Neutrophil (primary cell): ENCODE data around the gene ERG.
A peak's percentile ranks its signal among the peaks of the same experiment; 100 is the strongest.

Experiments used
- H3K27ac ChIP-seq: fragments of 200-600 bp; sonication (generic); 2 replicates; pipeline ENCODE4 v1.5.1; 2016; ENCODE audit warnings: mild to moderate bottlenecking, moderate library complexity
- H3K27me3 ChIP-seq: fragments of 200-600 bp; sonication (generic); 2 replicates; pipeline ENCODE4 v1.6.0; 2016; ENCODE audit warnings: mild to moderate bottlenecking
- H3K36me3 ChIP-seq: fragments of 200-600 bp; sonication (generic); 2 replicates; pipeline ENCODE4 v1.5.1; 2017
- H3K4me1 ChIP-seq, 2 experiments: fragments of 200-600 bp in 1 of 2; sonication (generic) in 1 of 2; 1 replicate in 1 of 2; 2 replicates in 1 of 2; pipeline versions ENCODE4 v1.5.1 to v1.6.1; 2013 to 2016; ENCODE audit warnings: low read depth in 1 of 2, low read length in 1 of 2, mild to moderate bottlenecking in 1 of 2, moderate library complexity in 1 of 2; ENCODE audit not compliant: control insufficient read depth in 1 of 2, insufficient read depth in 1 of 2
- H3K4me3 ChIP-seq, 2 experiments: fragments of 200-600 bp in 1 of 2; sonication (generic) in 1 of 2; 1 replicate in 1 of 2; 2 replicates in 1 of 2; pipeline ENCODE4 v1.5.1; 2013 to 2016; ENCODE audit warnings: low read depth in 1 of 2, low read length in 1 of 2, mild to moderate bottlenecking in 1 of 2, moderate library complexity in 1 of 2
- H3K9me3 ChIP-seq: fragments of 200-600 bp; sonication (generic); 2 replicates; pipeline ENCODE4 v1.5.1; 2016
- TF ChIP-seq, protein P1 (sequence below): fragments of 200-600 bp; sonication (generic); IDR thresholded peaks from 2 replicates; pipeline ENCODE4 v1.5.1; 2016; ENCODE audit warnings: antibody characterized with exemption

ERG gene

DNA sequence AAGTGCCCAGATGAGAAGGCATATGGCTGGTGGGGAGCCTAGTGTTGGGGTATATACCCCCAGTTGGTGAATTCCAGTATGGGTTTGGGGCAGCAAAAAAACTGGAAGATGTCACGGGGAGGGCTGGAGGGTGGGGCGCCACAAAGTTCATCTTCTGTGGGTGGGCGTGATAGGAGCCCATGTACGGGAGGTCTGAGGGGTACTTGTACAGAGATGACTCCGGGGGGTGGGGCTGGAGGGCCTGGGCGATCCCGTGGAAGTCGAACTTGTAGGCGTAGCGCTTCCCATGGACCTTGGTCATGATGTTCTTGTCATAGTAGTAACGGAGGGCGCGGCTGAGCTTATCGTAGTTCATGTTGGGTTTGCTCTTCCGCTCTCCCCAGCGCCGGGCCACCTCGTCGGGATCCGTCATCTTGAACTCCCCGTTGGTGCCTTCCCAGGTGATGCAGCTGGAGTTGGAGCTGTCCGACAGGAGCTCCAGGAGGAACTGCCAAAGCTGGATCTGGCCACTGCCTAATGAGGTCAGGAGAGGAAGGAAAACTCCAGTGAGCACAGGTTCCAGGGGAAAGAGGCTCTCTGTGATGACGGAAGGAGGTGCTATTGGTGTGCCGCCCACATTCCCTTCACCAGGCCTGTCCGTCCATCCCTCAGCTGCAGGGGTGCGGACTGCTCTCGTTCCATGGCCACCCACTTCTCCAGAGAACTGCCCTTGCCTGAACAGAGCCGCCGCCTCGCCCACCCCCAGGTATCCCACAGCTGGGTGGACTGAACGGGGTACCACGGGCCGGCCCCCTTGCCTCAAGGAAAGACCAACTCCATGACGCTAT is 114.7 kb downstream of the ERG start:
- Histone ChIP-seq H3K4me1 (peaks cover 51 to 54% of the 10 kb centered on the region in 2 experiments), H3K9me3 (no peaks in the 10 kb centered on the region), H3K27me3 (no peaks in the 10 kb centered on the region), H3K36me3 (peaks cover 5% of the 10 kb centered on the region), H3K4me3 (no peak overlapping the region), H3K27ac (peak overlapping the region; percentile 77)
- TF ChIP-seq, protein P1, sequence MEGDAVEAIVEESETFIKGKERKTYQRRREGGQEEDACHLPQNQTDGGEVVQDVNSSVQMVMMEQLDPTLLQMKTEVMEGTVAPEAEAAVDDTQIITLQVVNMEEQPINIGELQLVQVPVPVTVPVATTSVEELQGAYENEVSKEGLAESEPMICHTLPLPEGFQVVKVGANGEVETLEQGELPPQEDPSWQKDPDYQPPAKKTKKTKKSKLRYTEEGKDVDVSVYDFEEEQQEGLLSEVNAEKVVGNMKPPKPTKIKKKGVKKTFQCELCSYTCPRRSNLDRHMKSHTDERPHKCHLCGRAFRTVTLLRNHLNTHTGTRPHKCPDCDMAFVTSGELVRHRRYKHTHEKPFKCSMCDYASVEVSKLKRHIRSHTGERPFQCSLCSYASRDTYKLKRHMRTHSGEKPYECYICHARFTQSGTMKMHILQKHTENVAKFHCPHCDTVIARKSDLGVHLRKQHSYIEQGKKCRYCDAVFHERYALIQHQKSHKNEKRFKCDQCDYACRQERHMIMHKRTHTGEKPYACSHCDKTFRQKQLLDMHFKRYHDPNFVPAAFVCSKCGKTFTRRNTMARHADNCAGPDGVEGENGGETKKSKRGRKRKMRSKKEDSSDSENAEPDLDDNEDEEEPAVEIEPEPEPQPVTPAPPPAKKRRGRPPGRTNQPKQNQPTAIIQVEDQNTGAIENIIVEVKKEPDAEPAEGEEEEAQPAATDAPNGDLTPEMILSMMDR, result no peak

- H3K9me3 ChIP-seq, result no peaks in the 10 kb centered on the region
- TF ChIP-seq, protein P1, result no peak
- H3K4me3 ChIP-seq, result no peak overlapping the region
- no peak overlapping the region for H3K27ac ChIP-seq
- H3K36me3 ChIP-seq, result peaks cover 5% of the 10 kb centered on the region
- peaks cover 35 to 41% of the 10 kb centered on the region in 2 experiments for H3K4me1 ChIP-seq
- no peaks in the 10 kb centered on the region for H3K27me3 ChIP-seq
These were observed 117.7 kb downstream of the ERG start for GRCh38 chr21:38380481-38381137.

DNA sequence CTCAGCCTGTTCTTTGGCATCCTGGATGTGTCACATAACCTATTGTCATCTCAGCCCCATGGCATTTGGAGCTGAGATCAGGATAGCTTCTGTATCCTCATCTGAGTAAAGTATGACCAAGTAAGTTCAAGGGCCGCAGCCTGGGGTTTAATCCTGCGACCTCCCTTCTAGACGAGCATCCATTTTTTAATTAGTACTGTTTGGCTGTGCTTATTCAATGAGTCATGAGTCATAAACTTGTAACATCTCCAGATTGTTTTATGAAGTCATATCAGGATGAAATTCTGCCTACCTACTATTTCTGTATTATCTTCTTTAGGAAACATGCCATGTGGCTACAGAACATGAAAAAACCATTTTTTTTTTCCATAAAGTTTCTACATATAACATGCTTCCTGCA is 119.1 kb downstream of the ERG start:
- Histone ChIP-seq H3K36me3 (peaks cover 5% of the 10 kb centered on the region), H3K9me3 (no peaks in the 10 kb centered on the region), H3K27ac (no peak overlapping the region), H3K4me3 (no peak overlapping the region), H3K27me3 (no peaks in the 10 kb centered on the region), H3K4me1 (peaks cover 20 to 27% of the 10 kb centered on the region in 2 experiments)
- TF ChIP-seq, protein P1, result no peak

DNA sequence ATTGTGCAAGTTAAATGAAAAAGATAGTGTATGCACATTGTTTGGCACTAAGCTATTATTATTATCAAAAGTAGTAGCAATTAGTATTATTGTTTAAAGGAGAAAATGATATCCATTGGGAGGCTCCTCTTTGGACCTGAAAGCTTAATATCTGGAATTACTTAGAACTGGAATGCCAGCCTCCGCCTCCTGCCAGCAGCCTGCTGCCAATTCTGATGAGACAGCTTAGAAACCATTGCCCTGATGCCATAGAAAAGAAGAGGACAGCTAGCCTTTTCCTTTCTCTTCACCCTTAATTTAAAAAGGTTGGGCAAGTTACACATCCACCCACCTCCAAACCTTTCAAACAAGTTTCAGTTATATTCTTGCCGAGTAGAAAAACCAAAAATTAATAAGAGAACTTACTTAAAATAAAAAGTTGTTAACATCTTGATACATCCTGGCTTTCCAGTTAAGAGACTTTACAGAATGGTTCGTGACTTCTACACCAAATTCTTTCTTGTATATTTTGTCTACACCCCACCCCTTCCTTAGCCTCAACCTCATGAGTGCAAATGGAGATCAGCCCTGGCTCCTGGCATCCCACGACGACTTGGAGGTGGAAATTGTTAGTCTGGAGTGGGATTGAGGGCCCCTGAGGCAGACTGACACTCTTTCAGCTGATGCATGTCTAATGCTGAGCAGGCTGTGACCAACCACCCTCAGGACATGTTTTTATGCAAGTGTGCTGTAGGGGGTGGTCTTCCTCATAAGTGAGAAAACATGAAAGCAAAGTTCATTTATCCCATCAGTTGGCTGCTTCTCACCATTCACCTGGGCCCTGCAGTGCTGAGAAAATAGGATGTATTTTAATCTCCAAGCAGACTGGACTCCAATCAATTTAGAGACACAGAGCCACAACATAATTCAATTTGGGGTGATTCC is 120.8 kb downstream of the ERG start:
- peak overlapping the region in 1 of 2 experiments; percentile 73 for H3K4me3 ChIP-seq
- no peaks in the 10 kb centered on the region for H3K27me3 ChIP-seq
- H3K27ac ChIP-seq, result peak overlapping the region; percentile 69
- H3K36me3 ChIP-seq, result no peaks in the 10 kb centered on the region
- H3K4me1 ChIP-seq, result peaks cover 13 to 20% of the 10 kb centered on the region in 2 experiments
- H3K9me3 ChIP-seq, result no peaks in the 10 kb centered on the region
- TF ChIP-seq, protein P1, result no peak

DNA sequence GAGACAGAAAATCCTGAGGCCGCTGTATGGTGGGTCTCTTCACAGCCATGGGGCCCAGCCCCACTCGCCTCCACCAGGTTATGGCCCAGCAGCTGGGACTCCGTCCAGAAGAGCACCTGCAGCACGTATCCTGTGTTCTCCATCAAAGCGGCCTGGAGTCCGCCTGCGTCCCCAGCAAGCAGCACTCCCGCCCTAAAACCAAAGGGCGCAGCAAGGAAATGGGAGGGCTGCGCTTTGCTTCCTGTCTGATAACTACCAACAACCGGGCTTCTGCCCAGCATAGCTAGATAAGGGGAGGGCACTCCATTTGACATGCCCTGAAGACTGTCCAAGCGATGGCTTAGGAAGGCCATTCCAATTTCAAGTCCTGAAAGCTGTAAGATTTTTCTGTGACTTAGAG is 121.6 kb downstream of the ERG start:
- Histone ChIP-seq H3K4me3 (peak overlapping the region; percentile 73 to 79), H3K36me3 (no peaks in the 10 kb centered on the region), H3K27me3 (no peaks in the 10 kb centered on the region), H3K27ac (peak overlapping the region; percentile 69), H3K9me3 (no peaks in the 10 kb centered on the region), H3K4me1 (peaks cover 10 to 20% of the 10 kb centered on the region in 2 experiments)
- TF ChIP-seq, protein P1, result no peak
